KMS-11 (cell line): ENCODE results near the gene RAP1GAP2.
"Not testable (repeated sequence)": the region's sequence is repeated elsewhere in the genome, so short reads cannot be mapped to it uniquely, and the experiment has no call there.

Source experiments
- H2AFZ ChIP-seq: fragments of 200-600 bp; sonication (generic); 2 replicates; pipeline ENCODE4 v1.6.1; 2016; ENCODE audit warnings: antibody characterized with exemption, mixed run types, low read depth
- H3K27ac ChIP-seq: fragments of 200-600 bp; sonication (generic); 2 replicates; pipeline ENCODE4 v1.6.1; 2016; ENCODE audit warnings: mild to moderate bottlenecking, mixed run types
- H3K27me3 ChIP-seq: fragments of 200-600 bp; sonication (generic); 2 replicates; pipeline ENCODE4 v1.6.1; 2017; ENCODE audit warnings: mild to moderate bottlenecking, low read depth, mixed run types, moderate library complexity; ENCODE audit not compliant: insufficient read depth
- H3K36me3 ChIP-seq: fragments of 200-600 bp; sonication (generic); 2 replicates; pipeline ENCODE4 v1.6.1; 2017; ENCODE audit warnings: mild to moderate bottlenecking, mixed run types; ENCODE audit not compliant: insufficient read depth
- H3K4me1 ChIP-seq: fragments of 200-600 bp; sonication (generic); 2 replicates; pipeline ENCODE4 v1.6.1; 2016; ENCODE audit warnings: mild to moderate bottlenecking, low read depth, mixed run types; ENCODE audit not compliant: poor library complexity, severe bottlenecking
- H3K4me2 ChIP-seq: fragments of 200-600 bp; sonication (generic); 2 replicates; pipeline ENCODE4 v1.7.0; 2016; ENCODE audit warnings: mild to moderate bottlenecking, mixed run types
- H3K4me3 ChIP-seq: fragments of 200-600 bp; sonication (generic); IDR thresholded peaks from 2 replicates; pipeline ENCODE4 v1.6.1; 2017; ENCODE audit warnings: low read depth, low read length, mixed read lengths; ENCODE audit not compliant: insufficient read depth
- H3K79me2 ChIP-seq: fragments of 200-600 bp; sonication (generic); 2 replicates; pipeline ENCODE4 v1.6.1; 2016; ENCODE audit warnings: low read depth, mixed run types; ENCODE audit not compliant: insufficient read depth
- H3K9ac ChIP-seq: fragments of 200-600 bp; sonication (generic); 2 replicates; pipeline ENCODE4 v1.6.1; 2016; ENCODE audit warnings: mild to moderate bottlenecking, mixed run types
- H4K20me1 ChIP-seq: fragments of 200-600 bp; sonication (generic); 2 replicates; pipeline ENCODE4 v1.6.1; 2016; ENCODE audit warnings: mild to moderate bottlenecking, mixed run types; ENCODE audit not compliant: insufficient read depth
- CTCF ChIP-seq: fragments of 200-600 bp; sonication (generic); conservative IDR thresholded peaks from 2 replicates; pipeline ENCODE4 v1.6.1; 2017; ENCODE audit warnings: low read depth, mild to moderate bottlenecking, antibody characterized with exemption, low read length, moderate library complexity, mixed read lengths

Gene RAP1GAP2

GRCh38 chr17:2995886-2996809, 199.9 kb downstream of the RAP1GAP2 start:
- H2AFZ ChIP-seq, result no peak overlapping the region
- no peaks in the 10 kb centered on the region for H3K79me2 ChIP-seq
- no peaks in the 10 kb centered on the region for H4K20me1 ChIP-seq
- peaks cover 12% of the 10 kb centered on the region; the same call in 1 of the 2 replicates for H3K27me3 ChIP-seq
- H3K4me1 ChIP-seq, result no peaks in the 10 kb centered on the region
- no peak overlapping the region for H3K4me2 ChIP-seq
- no peaks in the 10 kb centered on the region for H3K36me3 ChIP-seq
- H3K4me3 ChIP-seq, result no peak overlapping the region
- no peak overlapping the region for H3K27ac ChIP-seq
- no peak for TF ChIP-seq CTCF
- no peak overlapping the region for H3K9ac ChIP-seq

- H3K36me3 ChIP-seq, result no peaks in the 10 kb centered on the region
- no peak overlapping the region for H3K9ac ChIP-seq
- no peak overlapping the region for H3K4me3 ChIP-seq
- H3K27ac ChIP-seq, result no peak overlapping the region
- no peaks in the 10 kb centered on the region for H4K20me1 ChIP-seq
- no peak overlapping the region for H3K4me2 ChIP-seq
- H3K4me1 ChIP-seq, result no peaks in the 10 kb centered on the region
- TF ChIP-seq CTCF, result no peak
- no peaks in the 10 kb centered on the region for H3K79me2 ChIP-seq
- H3K27me3 ChIP-seq, result peaks cover 12% of the 10 kb centered on the region; the same call in 1 of the 2 replicates
- no peak overlapping the region for H2AFZ ChIP-seq
Measured at GRCh38 chr17:2996810-2997670, 200.8 kb downstream of the RAP1GAP2 start.

- H2AFZ ChIP-seq, H3K9ac ChIP-seq, H3K4me1 ChIP-seq, H3K36me3 ChIP-seq, H4K20me1 ChIP-seq, H3K79me2 ChIP-seq, H3K27ac ChIP-seq, H3K4me3 ChIP-seq, H3K4me2 ChIP-seq: not testable (repeated sequence)
- H3K27me3 ChIP-seq, result peaks cover 12% of the 10 kb centered on the region; the same call in 1 of the 2 replicates
Measured at GRCh38 chr17:2998469-2998901, 202.2 kb downstream of the RAP1GAP2 start.

GRCh38 chr17:3002538-3003295, 206.5 kb downstream of the RAP1GAP2 start:
- Histone ChIP-seq H3K9ac (no peak overlapping the region), H3K4me2 (no peak overlapping the region), H4K20me1 (no peaks in the 10 kb centered on the region)

More at GRCh38 chr17:3002538-3003295, 206.5 kb downstream of the RAP1GAP2 start:
- Histone ChIP-seq H3K36me3 (no peaks in the 10 kb centered on the region), H2AFZ (no peak overlapping the region), H3K27me3 (peaks cover 22% of the 10 kb centered on the region; the same call in 1 of the 2 replicates), H3K79me2 (no peaks in the 10 kb centered on the region), H3K27ac (no peak overlapping the region), H3K4me1 (no peaks in the 10 kb centered on the region), H3K4me3 (no peak overlapping the region)
- TF ChIP-seq CTCF, result no peak
